MCF 10A (cell line): ENCODE data around the gene UNCX. TPM values are rescaled to one million over a fixed set of nuclear protein-coding genes. Genes with fewer than 3 reads are reported as not detected.

Experiments
- BruUV-seq: library from RNA; stranded (reverse); fragments of 400-500 nt; replicated peaks from 2 replicates; lab custom pipeline; 2021; lab: Mats Ljungman, UMichigan
- CTCF ChIA-PET: fragments of 300-600 bp; sonication (Branson Sonifier 250); formaldehyde crosslinking; extraction: SDS; loops from one replicate; lab custom pipeline; 2021; ENCODE audit warnings: antibody characterized with exemption, inconsistent platforms; lab: Yijun Ruan, JAX
- POLR2A ChIA-PET: fragments of 300-600, 350-650 bp; sonication (Branson Sonifier 250); formaldehyde crosslinking; extraction: SDS; loops from one replicate; lab custom pipeline; 2020; ENCODE audit warnings: antibody characterized with exemption, inconsistent platforms; lab: Yijun Ruan, JAX
- DNase-seq: peaks from one replicate; pipeline ENCODE4 v3.0.0-alpha.2; 2018; ENCODE audit not compliant: unreplicated experiment
- H3K27ac Mint-ChIP-seq: one replicate; pipeline ENCODE4 v1.8.0; 2022; ENCODE audit warnings: mild to moderate bottlenecking, low read depth, mixed read lengths; ENCODE audit not compliant: unreplicated experiment
- H3K27me3 Mint-ChIP-seq: one replicate; pipeline ENCODE4 v1.8.0; 2022; ENCODE audit warnings: mixed read lengths; ENCODE audit not compliant: insufficient read depth, unreplicated experiment
- H3K36me3 Mint-ChIP-seq: one replicate; pipeline ENCODE4 v1.8.0; 2022; ENCODE audit warnings: mild to moderate bottlenecking, moderate library complexity, mixed read lengths; ENCODE audit not compliant: insufficient read depth, unreplicated experiment
- H3K4me1 Mint-ChIP-seq: one replicate; pipeline ENCODE4 v1.8.0; 2022; ENCODE audit warnings: mixed read lengths; ENCODE audit not compliant: insufficient read depth, unreplicated experiment
- H3K4me3 Mint-ChIP-seq: one replicate; pipeline ENCODE4 v1.8.0; 2022; ENCODE audit warnings: mild to moderate bottlenecking, moderate library complexity, mixed read lengths; ENCODE audit not compliant: unreplicated experiment
- H3K9me3 Mint-ChIP-seq: one replicate; pipeline ENCODE4 v1.8.0; 2022; ENCODE audit warnings: mixed read lengths; ENCODE audit not compliant: unreplicated experiment
- intact Hi-C: fragments of 100-400 bp; cut with micrococcal nuclease; formaldehyde crosslinking; loops from 2 replicates; pipeline ENCODE4 v1.14.1; 2022
- total RNA-seq: library from RNA; stranded (reverse); gene quantifications from 2 replicates; pipeline ENCODE4 v1.2.3, GENCODE V29; 2022
- TF ChIP-seq, protein P1 (sequence below): fragments of 200-600 bp; IDR thresholded peaks from one replicate; pipeline ENCODE4 v1.8.0; 2022; ENCODE audit warnings: antibody characterized with exemption, mild to moderate bottlenecking; ENCODE audit not compliant: unreplicated experiment

The UNCX gene
- total RNA-seq, 1 experiment from 2014 or later: not detected

DNA sequence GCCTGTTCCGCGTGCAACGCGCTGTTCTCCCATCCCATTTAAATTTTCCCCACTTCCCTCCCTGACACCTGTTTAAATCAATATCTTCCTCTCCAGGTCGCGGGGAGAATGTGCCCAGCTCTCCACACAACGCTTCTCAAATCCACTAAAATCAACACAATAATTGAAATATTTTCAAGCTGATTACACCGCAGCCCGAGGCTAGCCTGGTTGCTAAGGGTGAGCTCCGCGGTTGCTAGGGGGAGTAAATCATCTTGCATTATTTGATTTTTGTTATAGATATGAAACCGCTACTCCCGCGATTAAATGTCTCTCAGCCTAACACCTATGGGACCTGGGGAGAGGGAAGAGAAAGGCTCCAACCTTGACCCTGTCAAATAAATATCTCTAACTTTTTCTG lies 36.2 kb downstream of the UNCX start:
- Mint-ChIP-seq H3K27ac (no peak overlapping the region), H3K4me3 (no peak overlapping the region), H3K27me3 (peaks cover 45% of the 10 kb centered on the region), H3K36me3 (no peaks in the 10 kb centered on the region), H3K4me1 (peaks cover 6% of the 10 kb centered on the region), H3K9me3 (no peaks in the 10 kb centered on the region)
- TF ChIP-seq, protein P1, sequence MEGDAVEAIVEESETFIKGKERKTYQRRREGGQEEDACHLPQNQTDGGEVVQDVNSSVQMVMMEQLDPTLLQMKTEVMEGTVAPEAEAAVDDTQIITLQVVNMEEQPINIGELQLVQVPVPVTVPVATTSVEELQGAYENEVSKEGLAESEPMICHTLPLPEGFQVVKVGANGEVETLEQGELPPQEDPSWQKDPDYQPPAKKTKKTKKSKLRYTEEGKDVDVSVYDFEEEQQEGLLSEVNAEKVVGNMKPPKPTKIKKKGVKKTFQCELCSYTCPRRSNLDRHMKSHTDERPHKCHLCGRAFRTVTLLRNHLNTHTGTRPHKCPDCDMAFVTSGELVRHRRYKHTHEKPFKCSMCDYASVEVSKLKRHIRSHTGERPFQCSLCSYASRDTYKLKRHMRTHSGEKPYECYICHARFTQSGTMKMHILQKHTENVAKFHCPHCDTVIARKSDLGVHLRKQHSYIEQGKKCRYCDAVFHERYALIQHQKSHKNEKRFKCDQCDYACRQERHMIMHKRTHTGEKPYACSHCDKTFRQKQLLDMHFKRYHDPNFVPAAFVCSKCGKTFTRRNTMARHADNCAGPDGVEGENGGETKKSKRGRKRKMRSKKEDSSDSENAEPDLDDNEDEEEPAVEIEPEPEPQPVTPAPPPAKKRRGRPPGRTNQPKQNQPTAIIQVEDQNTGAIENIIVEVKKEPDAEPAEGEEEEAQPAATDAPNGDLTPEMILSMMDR: no peak
- DNase-seq: no peak
- ChIA-PET CTCF (interaction anchor here (0.7 kb wide), 1 partner anchor 203 kb away, joined by 3 read pairs; no protein-coding TSS in a partner anchor), POLR2A (no interaction called here)
- BruUV-seq: no TSS peak
- intact Hi-C loops: no loop called here

DNA sequence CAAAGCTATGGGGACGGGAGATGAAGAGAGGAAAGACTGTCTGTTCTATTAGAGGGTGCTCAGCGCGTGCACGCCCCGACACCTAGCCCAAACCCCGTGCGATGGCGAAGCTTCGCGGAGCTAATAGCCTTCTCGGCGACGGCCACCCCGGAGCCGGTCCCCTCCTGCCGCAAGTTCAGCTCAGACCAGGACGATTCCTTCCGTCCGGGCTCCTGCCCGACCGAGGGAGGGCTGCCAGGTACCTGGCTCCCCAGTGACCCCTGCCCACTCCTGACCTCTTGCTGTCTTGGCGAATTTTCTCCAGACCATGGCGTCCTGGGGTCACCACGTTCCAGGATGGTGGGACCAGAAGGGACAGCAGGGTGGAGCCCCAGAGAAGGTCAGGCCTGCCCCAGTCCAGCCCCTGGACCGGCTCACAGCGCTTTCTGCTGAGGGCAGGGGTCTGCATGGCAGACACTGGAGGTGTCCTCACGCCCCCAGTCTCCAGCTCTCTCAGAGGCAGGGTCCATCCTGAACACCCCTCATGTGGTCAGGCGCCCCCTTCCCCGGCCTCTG lies 36.7 kb downstream of the UNCX start:
- TF ChIP-seq, protein P1: no peak
- Mint-ChIP-seq H3K9me3 (no peaks in the 10 kb centered on the region), H3K4me3 (no peak overlapping the region), H3K4me1 (peaks cover 6% of the 10 kb centered on the region), H3K27ac (no peak overlapping the region), H3K36me3 (no peaks in the 10 kb centered on the region), H3K27me3 (peaks cover 39% of the 10 kb centered on the region)
- DNase-seq: no peak
- POLR2A ChIA-PET: no interaction called here
- no TSS peak for BruUV-seq
- intact Hi-C loops: no loop called here
- CTCF ChIA-PET: interaction anchor here (0.6 to 0.7 kb wide), 2 partner anchors 72 to 204 kb away, joined by 3 read pairs; no protein-coding TSS in a partner anchor

DNA sequence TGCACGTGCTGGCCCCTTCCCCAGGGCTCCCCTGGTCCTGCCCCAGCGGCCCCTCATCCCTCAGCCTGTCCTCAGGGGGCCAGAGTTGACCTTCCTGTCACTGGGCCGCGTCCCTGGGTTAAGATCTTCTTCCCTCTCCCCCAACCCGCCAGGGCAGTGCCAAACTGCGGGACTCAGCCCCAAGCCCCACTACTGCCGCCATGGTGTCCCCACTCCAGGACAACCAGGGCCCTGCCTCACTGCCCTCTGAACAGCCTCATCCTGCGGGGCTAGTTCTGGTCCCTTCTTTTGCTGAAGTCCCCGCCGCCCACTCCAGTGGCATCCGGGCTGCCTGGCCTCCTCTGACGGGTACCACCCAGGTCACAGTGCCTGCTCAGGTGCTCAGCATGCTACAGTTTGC lies 37.5 kb downstream of the UNCX start:
- TF ChIP-seq, protein P1: no peak
- Mint-ChIP-seq H3K36me3 (no peaks in the 10 kb centered on the region), H3K9me3 (no peaks in the 10 kb centered on the region), H3K4me3 (no peak overlapping the region), H3K27me3 (peaks cover 32% of the 10 kb centered on the region), H3K27ac (no peak overlapping the region), H3K4me1 (peaks cover 6% of the 10 kb centered on the region)
- ChIA-PET POLR2A (no interaction called here), CTCF (interaction anchor here (0.6 kb wide), 1 partner anchor 73 kb away, joined by 3 read pairs; no protein-coding TSS in a partner anchor)
- no TSS peak for BruUV-seq
- DNase-seq: no peak
- intact Hi-C loops: no loop called here

DNA sequence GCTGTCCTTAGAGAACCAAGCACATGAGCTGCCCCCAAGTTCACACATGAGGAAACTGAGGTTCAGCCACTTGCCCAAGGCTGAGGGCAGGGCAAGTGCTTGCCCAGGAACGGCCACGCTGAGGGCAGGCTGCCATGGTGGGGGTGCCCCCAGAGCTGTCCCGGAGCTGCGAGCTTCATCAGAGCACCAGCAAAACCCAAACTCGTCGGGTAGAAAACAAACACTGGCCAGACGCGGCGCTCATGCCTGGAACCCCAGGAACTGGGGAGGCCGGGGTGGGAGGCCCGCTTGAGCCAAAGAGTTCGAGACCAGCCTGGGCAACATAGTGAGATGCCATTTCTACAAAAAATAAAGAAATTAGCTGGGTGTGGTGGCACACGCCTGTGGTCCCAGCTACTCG lies 38.4 kb downstream of the UNCX start:
- H3K36me3 Mint-ChIP-seq: no peaks in the 10 kb centered on the region
- TF ChIP-seq, protein P1: no peak
- ChIA-PET CTCF (interaction anchor here (0.7 kb wide), 1 partner anchor 60 kb away, joined by 3 read pairs; no protein-coding TSS in a partner anchor), POLR2A (interaction anchor here (0.7 kb wide), 1 partner anchor 85 kb away, joined by 3 read pairs; no protein-coding TSS in a partner anchor)
- DNase-seq: no peak
- intact Hi-C loops: no loop called here
- no peaks in the 10 kb centered on the region for H3K9me3 Mint-ChIP-seq
- peaks cover 23% of the 10 kb centered on the region for H3K27me3 Mint-ChIP-seq
- no TSS peak for BruUV-seq
- H3K4me3 Mint-ChIP-seq: no peak overlapping the region
- no peak overlapping the region for H3K27ac Mint-ChIP-seq
- H3K4me1 Mint-ChIP-seq: peaks cover 6% of the 10 kb centered on the region
